Stimulated activated CD4-positive, alpha-beta T cell treated with anti-CD3 and anti-CD28 coated beads, Interleukin-4, amount 100 ng/mL, for 1 hour (primary cell): ENCODE data around the gene CRNKL1.

Experiments used
- DNase-seq: peaks from one replicate; pipeline ENCODE4 v3.0.0-alpha.2; 2020

The CRNKL1 gene

GRCh38 chr20:20060234-20060998 lies 8.2 kb upstream of the CRNKL1 start:
- DNase-seq: no peak

GRCh38 chr20:20051767-20052073 lies 546 bp downstream of the CRNKL1 start:
- DNase-seq: no peak

GRCh38 chr20:20039752-20040387 lies 12.4 kb downstream of the CRNKL1 start:
- no peak for DNase-seq

GRCh38 chr20:20038586-20038985 lies 13.7 kb downstream of the CRNKL1 start:
- DNase-seq: no peak

GRCh38 chr20:20037960-20038359 lies 14.3 kb downstream of the CRNKL1 start:
- DNase-seq: no peak

- DNase-seq: no peak
Observed at GRCh38 chr20:20036756-20037155, 15.5 kb downstream of the CRNKL1 start.

GRCh38 chr20:20034486-20034885 lies 17.8 kb downstream of the CRNKL1 start:
- DNase-seq: no peak

- DNase-seq: no peak
Observed at GRCh38 chr20:20031790-20032189, 20.5 kb downstream of the CRNKL1 start.

- DNase-seq: no peak
Observed at GRCh38 chr20:20027284-20027683, 25.0 kb downstream of the CRNKL1 start.

- no peak for DNase-seq
Observed at GRCh38 chr20:20024942-20025341, 27.3 kb downstream of the CRNKL1 start.

- DNase-seq: no peak
Observed at GRCh38 chr20:20023395-20023794, 28.9 kb downstream of the CRNKL1 start.

GRCh38 chr20:20022498-20022897 lies 29.8 kb downstream of the CRNKL1 start:
- DNase-seq: peak; percentile 8

GRCh38 chr20:20021835-20022234 lies 30.4 kb downstream of the CRNKL1 start:
- DNase-seq: no peak

GRCh38 chr20:20020908-20021307 lies 31.4 kb downstream of the CRNKL1 start:
- no peak for DNase-seq

- no peak for DNase-seq
Observed at GRCh38 chr20:20019123-20019522, 33.1 kb downstream of the CRNKL1 start.

- no peak for DNase-seq
Observed at GRCh38 chr20:20018366-20018765, 33.9 kb downstream of the CRNKL1 start.

- DNase-seq: peak; percentile 5
Observed at GRCh38 chr20:20017844-20018185, 34.5 kb downstream of the CRNKL1 start.

GRCh38 chr20:20017001-20017843 lies 35.0 kb downstream of the CRNKL1 start, which contains the start of gene NAA20:
Gene NAA20 (plus strand): TSS chr20:20017362. CDS start chr20:20017397, 35 bp downstream.
- peak; percentile 92 for DNase-seq

- peak; percentile 18 for DNase-seq
Observed at GRCh38 chr20:20014659-20015058, 37.6 kb downstream of the CRNKL1 start.

- no peak for DNase-seq
Observed at GRCh38 chr20:20012541-20012940, 39.7 kb downstream of the CRNKL1 start.

- no peak for DNase-seq
Observed at GRCh38 chr20:20010639-20011500, 41.4 kb downstream of the CRNKL1 start.

GRCh38 chr20:20009784-20010253 lies 42.4 kb downstream of the CRNKL1 start:
- DNase-seq: no peak

GRCh38 chr20:20005342-20005741 lies 46.9 kb downstream of the CRNKL1 start:
- no peak for DNase-seq
